Progenitor cell of endocrine pancreas (in vitro differentiated cells): ENCODE measurements around the gene MTFMT. TPM values are rescaled to one million over a fixed set of nuclear protein-coding genes. Genes with fewer than 3 reads are reported as not detected.

Experiments
- DNase-seq: peaks from one replicate; pipeline ENCODE4 v3.0.0; 2021; ENCODE audit warnings: low spot score; ENCODE audit not compliant: unreplicated experiment
- H3K27ac Mint-ChIP-seq: 2 replicates; pipeline ENCODE4 v1.8.0; 2021; ENCODE audit warnings: mild to moderate bottlenecking, moderate library complexity, mixed read lengths
- H3K27me3 Mint-ChIP-seq: 2 replicates; pipeline ENCODE4 v1.8.0; 2021; ENCODE audit warnings: mixed read lengths
- H3K36me3 Mint-ChIP-seq: 2 replicates; pipeline ENCODE4 v1.8.0; 2022; ENCODE audit warnings: mixed read lengths; ENCODE audit not compliant: insufficient read depth
- H3K4me1 Mint-ChIP-seq: 2 replicates; pipeline ENCODE4 v1.8.0; 2021; ENCODE audit warnings: low read depth, mixed read lengths
- H3K4me3 Mint-ChIP-seq: 2 replicates; pipeline ENCODE4 v1.8.0; 2021; ENCODE audit warnings: low read depth, mild to moderate bottlenecking, moderate library complexity, mixed read lengths
- H3K9me3 Mint-ChIP-seq: 2 replicates; pipeline ENCODE4 v1.8.0; 2021; ENCODE audit warnings: low read depth, mixed read lengths
- total RNA-seq: library from RNA; stranded (reverse); gene quantifications from 2 replicates; pipeline ENCODE4 v1.2.1, GENCODE V29; 2021
- TF ChIP-seq, protein P1 (sequence below): fragments of 200-600 bp; sonication (generic); IDR thresholded peaks from one replicate; pipeline ENCODE4 v1.5.0; 2021; ENCODE audit warnings: antibody characterized with exemption, mild to moderate bottlenecking; ENCODE audit not compliant: unreplicated experiment

Gene MTFMT
- total RNA-seq, 1 donor from 2014 or later: 19.4 TPM

DNA sequence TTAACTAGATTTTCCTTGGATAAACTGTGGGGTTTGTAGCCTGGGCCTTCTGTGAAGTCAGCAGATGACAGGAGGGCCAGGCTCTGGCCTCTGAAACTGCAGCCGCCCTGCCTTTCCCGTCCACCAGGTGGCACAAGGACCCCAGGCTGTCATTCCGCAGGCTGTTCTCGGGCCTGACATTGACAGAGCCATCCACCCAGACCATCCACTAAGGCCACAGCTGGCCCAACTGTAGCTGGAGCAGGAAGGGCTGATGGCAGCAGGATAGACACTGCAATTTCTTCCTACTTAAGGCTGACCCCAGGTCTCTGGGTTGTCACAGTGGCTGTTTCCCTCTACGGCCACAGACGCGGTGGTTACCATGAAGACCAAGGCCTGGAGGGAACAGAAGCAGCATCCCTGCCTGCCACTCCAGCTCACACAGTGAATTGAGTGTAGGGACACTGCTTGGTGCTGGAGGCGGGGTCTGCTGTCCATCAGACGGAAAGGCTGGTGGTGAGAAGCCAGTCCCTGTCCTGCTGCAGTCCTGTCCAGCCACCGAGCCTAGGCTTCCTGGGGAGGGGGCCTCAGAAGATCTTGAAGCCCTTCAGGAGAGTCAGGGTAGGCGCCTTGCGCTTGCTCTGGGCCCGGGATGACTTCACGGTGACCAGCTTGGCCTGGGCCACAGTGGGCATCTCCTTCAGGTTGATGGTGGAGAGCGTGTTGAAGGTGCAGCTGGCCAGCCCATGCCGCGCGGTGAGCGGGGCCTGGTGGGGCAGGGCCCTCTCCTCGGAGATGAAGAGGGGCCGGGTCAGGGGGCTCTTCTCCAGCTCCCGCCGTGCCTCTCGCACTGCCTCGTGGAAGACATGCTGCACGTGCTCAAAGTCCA is 25.1 kb upstream of the MTFMT start:
- Mint-ChIP-seq H3K27ac (peak overlapping the region; percentile 33), H3K9me3 (no peaks in the 10 kb centered on the region), H3K4me3 (no peak overlapping the region), H3K27me3 (peaks cover 14% of the 10 kb centered on the region), H3K4me1 (peaks cover 6% of the 10 kb centered on the region), H3K36me3 (no peaks in the 10 kb centered on the region)
- TF ChIP-seq, protein P1, sequence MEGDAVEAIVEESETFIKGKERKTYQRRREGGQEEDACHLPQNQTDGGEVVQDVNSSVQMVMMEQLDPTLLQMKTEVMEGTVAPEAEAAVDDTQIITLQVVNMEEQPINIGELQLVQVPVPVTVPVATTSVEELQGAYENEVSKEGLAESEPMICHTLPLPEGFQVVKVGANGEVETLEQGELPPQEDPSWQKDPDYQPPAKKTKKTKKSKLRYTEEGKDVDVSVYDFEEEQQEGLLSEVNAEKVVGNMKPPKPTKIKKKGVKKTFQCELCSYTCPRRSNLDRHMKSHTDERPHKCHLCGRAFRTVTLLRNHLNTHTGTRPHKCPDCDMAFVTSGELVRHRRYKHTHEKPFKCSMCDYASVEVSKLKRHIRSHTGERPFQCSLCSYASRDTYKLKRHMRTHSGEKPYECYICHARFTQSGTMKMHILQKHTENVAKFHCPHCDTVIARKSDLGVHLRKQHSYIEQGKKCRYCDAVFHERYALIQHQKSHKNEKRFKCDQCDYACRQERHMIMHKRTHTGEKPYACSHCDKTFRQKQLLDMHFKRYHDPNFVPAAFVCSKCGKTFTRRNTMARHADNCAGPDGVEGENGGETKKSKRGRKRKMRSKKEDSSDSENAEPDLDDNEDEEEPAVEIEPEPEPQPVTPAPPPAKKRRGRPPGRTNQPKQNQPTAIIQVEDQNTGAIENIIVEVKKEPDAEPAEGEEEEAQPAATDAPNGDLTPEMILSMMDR: peak; percentile 89
- DNase-seq: peak; percentile 72

DNA sequence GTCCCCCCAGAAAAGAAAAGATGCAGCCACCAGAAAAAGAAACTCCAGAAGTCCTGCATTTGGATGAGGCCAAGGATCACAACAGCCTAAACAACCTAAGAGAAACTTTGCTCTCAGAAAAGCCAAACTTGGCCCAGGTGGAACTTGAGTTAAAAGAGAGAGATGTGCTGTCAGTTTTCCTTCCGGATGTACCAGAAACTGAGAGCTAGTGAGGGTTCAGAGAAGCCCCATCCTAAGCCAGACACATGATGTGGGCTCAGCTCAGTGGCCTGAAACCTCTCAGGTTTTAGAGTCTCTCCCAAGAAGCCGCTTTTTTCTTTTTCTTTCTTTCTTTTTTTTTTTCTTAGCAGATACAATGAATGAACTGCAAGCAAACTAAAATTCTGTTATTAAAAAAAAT is 23.5 kb upstream of the MTFMT start:
- no peak overlapping the region for H3K4me3 Mint-ChIP-seq
- no peak overlapping the region for H3K27ac Mint-ChIP-seq
- no peaks in the 10 kb centered on the region for H3K9me3 Mint-ChIP-seq
- no peak for DNase-seq
- H3K36me3 Mint-ChIP-seq: no peaks in the 10 kb centered on the region
- TF ChIP-seq, protein P1: no peak
- peaks cover 7% of the 10 kb centered on the region for H3K4me1 Mint-ChIP-seq
- peaks cover 16% of the 10 kb centered on the region for H3K27me3 Mint-ChIP-seq

DNA sequence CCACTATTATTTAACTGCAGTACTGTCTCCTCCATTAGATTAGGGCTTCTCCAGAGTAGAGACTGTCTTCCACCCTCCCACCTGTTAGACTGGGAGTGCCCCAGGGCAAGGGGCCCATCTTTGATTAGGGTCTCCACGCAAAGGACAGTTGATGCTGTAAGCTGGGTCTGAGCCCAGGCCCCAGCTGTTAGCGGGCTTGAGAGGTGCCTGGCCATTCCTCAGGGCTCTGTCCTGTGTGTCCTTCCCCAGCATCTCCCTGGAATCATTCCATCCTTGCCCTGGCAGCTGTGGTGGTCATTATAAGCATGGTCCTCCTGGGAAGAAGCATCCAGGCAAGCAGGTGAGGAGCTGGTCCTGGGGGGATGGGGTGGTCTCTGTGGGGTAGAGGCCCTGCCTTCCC is 21.8 kb upstream of the MTFMT start:
- Mint-ChIP-seq H3K27ac (no peak overlapping the region), H3K27me3 (peaks cover 16% of the 10 kb centered on the region), H3K4me3 (no peak overlapping the region), H3K9me3 (no peaks in the 10 kb centered on the region), H3K36me3 (no peaks in the 10 kb centered on the region), H3K4me1 (peaks cover 2% of the 10 kb centered on the region)
- no peak for DNase-seq
- TF ChIP-seq, protein P1: no peak

DNA sequence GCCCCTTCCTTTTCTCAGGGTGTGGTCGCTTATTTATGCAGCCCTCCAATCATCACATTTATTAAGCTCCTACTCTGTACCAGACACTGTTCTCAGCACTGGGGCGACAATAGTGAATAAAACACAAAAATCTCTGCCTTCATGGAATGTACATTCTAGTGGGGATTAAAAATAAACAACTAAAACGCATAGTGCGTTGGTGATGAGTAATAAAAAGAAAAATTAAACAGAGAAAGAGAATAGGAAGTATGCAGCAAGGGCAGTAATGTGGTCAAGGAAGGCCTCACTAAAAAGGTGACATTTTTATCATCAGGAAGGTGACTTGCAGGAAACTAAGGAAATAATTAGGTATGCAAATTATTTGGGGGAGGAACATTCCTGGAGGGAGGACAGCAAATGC is 20.8 kb upstream of the MTFMT start:
- DNase-seq: no peak
- Mint-ChIP-seq H3K4me1 (peaks cover 4% of the 10 kb centered on the region), H3K4me3 (no peak overlapping the region), H3K9me3 (no peaks in the 10 kb centered on the region), H3K36me3 (no peaks in the 10 kb centered on the region), H3K27me3 (peaks cover 16% of the 10 kb centered on the region), H3K27ac (no peak overlapping the region)
- TF ChIP-seq, protein P1: no peak

DNA sequence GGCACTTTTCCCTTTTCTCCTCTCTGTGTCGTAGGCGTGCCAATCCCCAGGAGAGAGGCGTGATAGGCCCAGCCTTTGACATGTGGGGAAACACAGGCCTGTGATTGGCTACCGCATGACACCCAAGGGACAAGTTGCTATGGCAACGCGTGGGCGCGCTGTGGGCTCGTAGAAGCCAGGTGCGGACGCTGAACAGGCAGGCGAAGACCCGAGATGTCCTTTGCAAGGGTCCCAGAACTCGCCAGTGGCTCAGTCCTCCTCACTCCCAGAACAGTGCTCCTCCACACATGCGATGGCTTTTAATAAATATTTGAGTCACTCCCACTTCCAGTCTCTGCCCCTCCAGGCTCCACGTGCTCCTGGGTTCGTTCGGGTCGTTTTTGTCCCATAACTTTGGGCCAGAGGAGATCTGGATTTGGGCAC is 20.0 kb upstream of the MTFMT start:
- Mint-ChIP-seq H3K36me3 (no peaks in the 10 kb centered on the region), H3K4me1 (peaks cover 11% of the 10 kb centered on the region), H3K9me3 (no peaks in the 10 kb centered on the region), H3K27me3 (peaks cover 16% of the 10 kb centered on the region), H3K4me3 (peak overlapping the region; percentile 29), H3K27ac (no peak overlapping the region)
- TF ChIP-seq, protein P1: no peak
- peak; percentile 75 for DNase-seq
